NCI-H1436 treated with DMSO at 0.1 percent for 48 hours (cell line): ENCODE data around the gene IL17B.
A peak's percentile ranks its signal among the peaks of the same experiment; 100 is the strongest.

Experiments
- DNase-seq: peaks from one replicate; lab custom pipeline; 2025; lab: John Stamatoyannopoulos, UW

Gene IL17B, protein sequence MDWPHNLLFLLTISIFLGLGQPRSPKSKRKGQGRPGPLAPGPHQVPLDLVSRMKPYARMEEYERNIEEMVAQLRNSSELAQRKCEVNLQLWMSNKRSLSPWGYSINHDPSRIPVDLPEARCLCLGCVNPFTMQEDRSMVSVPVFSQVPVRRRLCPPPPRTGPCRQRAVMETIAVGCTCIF

DNA sequence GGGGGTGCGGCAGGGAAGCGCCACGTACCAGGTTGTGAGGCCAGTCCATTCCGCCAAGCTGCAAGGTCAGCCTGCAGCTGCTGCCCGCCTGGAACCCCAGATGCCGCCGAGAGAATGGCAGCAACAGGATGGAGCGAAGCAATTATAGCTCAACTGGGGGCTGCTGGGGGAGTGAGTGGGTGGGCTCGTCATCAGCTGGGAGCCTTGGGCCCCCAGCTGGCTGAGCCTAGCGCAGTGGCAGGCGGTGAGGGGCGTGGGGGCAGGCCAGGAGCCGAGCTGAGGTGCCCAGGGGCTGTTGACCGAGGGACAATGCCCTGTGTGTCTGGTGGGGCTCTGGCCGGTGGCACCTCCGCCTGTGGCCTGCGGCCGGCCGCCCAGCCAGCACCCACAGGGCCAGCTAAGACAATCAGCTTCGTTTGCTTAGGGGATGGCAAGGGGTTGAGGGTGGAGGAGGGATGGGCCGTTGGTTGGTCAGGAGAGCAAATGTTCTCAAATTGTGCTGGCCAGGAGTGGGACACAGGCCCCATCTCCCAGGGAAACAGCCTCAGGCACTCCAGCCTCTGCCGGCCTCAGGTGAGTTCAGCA lies at the start of gene IL17B:
Gene IL17B (minus strand): TSS at position 116 of the 585 bp plus-strand sequence. CDS start 67 bp downstream, at position 49.
- DNase-seq = no peak

DNA sequence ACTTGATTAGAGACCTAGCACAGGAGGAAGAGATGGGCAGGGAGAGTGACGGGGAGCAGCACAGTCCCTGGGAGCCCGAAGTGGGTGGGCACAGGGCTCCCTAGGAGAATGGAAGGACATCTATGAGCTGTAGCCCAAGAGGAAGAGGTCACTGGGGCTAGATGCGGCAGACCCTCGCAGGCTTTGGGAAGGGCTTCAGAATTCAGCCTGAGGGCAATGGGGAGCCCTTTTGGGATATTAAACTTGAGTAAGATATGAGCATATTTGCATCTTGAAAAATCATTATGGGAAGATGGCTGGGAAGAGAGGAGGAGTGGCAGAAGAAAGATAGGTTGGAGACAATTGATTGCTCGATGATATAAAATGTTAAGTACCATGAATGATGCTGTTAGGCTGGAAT lies 48.9 kb upstream of the IL17B start:
- no peak for DNase-seq

DNA sequence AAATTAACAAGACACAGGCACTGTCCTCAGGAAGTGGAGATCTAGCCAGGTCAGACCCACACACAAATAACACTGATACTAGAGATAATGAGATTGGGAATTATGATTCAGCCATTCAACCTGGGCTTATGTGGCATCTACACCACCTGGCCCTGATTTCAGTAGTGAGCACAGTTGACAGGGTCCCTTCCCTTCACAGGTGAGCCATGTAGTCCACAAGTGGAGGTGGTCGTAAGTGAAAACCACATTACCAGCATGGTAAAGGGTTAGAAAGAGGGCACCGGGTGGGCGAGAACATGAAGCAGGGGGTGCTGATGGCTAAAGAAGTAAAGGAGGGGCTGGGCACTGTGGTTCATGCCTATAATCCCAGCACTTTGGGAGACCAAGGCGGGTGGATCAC lies 48.3 kb upstream of the IL17B start:
- DNase-seq = no peak

DNA sequence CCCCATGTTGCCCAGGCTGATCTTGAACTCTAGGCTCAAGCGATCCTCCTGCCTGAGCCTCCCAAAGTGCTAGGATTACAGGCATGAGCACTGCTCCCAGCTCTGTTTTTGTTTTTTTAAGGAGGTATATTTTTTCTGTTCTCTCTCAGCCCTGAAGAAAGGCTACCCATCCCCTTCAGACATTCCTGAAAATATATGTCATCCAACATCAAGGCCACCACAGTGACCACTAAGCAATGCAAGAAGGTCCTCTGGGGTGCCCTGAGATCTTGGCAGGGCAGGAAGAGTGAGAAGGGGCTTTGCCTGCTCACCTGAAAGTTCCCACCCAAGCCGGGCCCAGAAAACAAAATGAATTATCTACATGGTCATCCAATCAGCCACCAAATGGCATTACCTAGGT lies 47.8 kb upstream of the IL17B start:
- no peak for DNase-seq

DNA sequence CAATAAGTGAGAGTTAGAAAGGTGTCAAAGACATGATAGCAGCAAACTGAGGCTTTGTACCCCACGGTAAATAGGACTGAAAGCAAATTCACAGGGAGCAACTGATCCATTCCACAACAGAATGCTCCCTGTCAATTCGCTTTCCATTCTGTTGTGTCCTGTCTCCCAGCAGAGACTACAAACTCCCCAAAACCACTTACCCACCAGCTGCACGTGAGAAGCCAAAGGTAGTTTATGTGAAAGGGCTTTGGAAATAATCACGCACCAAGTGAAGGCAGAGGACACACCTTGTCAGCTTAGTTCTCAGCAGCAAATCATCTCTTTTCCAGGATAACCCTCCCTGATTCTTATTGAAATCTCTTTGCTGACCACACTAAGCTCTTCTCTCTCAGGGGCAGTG lies 46.6 kb upstream of the IL17B start:
- DNase-seq = no peak

DNA sequence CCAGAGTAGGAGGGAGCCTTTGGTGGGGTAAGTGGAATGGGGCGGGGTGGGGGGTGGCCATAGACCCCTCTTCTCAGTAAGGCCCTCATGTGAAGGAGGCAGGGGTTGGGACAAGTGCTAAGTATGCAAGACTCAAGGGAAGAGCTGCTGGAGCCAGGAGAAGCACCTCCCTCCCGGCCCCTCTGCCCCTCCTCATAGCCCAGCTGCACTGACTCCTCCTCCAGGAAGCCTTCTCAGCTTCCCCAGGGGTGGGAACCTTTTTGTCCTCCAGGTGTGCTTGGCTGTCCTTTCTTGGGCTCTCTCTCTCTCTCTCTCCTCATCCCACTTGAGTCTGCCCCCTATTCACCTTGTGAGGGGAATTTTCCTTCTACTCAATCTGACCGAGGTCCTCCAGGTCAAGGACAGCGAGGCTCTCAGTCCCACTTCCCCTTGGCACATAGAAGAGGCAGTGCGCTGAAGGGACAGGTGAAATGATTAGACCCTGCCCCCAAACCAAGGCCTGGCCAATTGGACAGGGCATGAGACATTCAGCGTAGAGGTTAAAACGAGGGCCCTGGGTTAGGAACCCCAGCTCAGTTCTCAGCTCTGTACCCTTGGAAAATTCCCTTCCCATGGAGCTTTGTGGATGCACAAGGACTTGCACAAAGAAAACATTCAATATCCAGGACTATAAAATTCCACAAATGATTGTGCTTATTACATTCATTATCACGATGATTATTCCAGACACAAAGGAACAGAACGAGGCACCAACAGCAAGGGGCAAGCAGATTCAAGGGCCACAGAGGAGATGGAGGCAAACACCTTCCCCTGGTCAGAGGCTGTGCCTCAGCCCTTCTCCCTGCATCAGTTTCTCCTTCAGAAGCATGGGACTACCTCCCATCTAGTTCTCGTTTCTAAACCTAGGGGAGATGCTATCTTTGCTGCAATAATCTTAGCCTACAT lies 45.6 kb upstream of the IL17B start:
- DNase-seq = no peak

DNA sequence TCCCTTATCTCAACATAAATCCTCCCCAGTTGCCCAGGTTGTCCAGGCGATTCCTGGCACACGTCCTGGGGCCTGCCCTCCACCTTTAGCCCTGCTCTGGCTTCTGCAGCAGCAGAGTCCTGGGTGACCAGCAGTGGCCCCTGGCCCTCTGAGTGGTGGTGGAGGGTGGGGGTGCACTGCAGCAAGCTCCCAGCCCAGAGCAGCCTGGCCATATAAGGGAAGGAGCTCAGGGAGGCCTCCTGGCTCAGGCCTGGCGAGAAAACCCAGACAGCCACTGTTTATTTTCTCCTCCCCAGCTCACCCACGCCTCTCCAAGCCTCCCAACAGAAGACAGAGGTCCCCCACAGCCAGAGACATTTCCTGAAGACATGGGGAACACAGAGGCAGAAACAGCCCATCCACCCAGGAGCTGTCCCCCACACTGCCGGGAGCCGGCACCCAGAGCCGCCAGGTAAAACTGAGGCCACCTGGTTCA lies 44.7 kb upstream of the IL17B start:
- DNase-seq = no peak

DNA sequence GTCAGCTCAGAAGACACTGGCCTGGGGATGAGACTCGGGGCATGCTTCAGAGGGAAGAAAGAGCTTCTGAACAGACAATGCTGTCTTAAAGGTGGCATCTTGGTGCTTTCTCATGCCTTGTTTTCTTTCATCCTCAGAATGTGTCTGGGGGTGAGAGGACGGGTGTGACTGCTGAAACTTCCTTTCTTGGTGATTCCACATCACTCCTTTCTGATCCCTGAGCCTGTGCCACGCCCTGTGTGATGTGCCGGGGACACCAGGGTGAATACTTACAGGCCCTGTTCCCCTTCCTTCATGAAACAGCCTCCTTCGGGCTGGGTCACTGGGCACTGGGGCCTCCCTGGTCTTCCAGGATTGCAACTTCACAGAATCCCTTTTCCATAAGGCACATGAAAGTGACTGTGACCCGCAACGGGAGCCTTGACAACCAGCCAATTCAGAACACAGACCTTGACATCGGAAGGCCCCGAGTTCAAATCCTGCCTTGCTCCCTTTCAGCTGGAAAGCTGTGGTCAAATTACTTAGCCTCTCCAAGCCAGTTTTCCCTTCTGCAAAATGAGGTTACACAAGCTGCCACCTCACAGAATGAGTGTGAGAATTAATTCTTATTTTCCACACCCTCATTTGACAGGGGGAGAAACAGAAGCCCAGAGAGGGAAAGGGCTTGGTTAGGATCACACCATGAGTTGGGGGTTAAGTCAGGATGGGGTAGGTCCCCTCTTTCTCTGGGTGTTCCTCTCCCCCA lies 44.1 kb upstream of the IL17B start:
- DNase-seq = no peak

DNA sequence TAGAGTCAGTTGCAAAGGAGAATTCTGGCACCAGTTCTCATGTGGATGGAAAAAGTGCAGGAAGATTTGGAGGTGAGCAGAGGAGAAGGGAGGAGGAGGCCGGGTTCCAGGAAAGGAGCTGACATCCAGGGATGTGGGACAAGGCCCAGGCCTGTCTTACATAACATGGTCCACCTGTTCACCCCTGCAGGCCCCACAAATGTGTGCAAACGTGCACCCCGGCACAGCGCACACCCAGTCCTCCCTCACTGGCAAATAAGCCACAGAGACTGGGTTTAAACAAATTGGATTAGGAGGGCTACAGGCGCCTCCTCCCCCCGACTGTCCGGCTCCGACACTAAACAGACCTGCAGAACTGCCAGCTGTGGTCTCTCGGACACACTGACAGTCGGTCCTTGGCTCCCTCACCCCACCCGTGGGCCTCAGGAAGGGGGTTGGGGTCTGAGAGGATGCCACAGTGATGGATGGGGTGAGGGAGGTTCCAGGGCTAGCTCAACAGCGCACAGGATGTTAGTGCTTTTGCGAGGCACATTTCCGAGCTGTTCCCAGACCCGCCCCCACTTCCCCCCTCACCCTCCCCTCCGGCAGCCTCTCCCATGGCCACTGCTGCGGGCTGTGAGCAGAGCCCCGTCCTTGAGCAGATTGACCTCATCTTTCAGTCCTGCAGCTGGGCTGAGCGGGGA lies 43.4 kb upstream of the IL17B start:
- DNase-seq = no peak

DNA sequence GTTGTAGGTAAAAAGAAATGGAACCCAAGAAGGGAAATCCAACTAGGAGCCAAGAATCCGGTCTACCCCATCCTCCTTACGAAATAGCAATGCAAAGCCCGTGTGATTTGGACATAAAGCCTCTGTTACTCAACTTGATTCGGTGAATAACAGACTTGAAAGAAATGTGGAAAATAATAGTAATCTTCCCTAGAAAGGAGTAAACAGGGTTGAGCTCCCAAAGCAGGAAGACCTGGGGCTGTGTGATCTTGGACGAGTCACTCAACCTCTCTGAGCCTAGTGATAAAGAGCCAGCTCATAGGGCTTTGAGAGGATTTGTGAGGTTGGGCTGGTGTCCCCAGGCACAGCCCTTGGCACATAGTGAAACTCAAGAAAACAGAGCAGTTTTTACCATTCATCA lies 42.7 kb upstream of the IL17B start:
- DNase-seq = no peak

DNA sequence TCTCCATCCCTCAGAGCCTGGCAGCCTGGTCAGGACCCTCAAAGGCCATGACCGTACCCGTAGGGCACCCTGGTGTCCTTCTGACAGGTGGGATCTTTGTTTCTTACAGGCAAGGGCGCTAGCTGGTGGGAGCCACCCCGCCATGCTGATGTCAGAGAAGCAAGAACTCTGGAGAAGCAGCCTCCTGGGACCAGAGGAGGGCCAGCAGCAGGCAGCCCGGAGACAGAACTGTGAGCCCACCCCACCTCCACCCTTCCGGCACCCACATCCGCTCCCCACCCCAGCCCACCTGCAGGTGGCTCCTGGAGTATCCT lies 42.2 kb upstream of the IL17B start:
- DNase-seq = no peak

DNA sequence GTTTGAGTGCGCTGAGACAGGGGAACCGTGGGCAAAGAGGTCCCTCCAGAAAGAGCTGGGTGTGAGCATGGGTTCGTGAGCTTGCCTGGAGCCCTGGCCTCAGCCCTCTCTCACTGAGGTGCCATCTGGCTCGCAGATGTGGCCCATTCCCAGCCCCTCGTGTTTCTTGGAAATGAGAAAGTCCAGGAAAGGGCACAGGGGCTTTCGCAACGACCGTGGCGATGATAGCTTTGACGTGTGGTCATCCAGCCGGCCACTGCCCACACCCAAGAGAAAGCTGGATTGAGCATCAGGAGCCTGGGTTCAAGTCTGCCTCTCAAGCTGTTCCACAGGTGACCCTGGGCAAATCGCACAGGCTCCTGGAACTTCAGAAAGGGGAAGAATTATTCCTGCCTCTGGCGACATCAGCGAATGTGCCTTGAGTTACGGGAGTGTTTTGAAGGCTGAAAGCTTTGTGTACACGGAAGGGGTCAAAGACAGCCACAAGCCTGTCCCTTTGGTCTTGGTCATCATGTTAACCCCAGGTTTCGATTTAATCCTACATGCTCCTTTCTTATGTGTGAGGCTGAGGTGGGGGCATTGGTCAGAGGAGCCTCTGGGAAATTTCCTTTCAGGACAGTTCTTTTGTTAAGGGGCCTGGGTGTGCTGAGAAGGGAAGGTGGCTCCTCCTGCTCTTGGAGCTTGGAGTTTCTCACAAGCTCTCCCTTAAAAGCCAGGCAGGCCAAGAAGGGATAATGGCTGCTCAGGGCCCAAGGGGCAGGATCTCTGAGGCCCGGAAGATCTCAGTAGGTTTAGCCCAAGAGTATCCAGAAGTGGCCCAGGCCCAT lies 41.7 kb upstream of the IL17B start:
- no peak for DNase-seq

DNA sequence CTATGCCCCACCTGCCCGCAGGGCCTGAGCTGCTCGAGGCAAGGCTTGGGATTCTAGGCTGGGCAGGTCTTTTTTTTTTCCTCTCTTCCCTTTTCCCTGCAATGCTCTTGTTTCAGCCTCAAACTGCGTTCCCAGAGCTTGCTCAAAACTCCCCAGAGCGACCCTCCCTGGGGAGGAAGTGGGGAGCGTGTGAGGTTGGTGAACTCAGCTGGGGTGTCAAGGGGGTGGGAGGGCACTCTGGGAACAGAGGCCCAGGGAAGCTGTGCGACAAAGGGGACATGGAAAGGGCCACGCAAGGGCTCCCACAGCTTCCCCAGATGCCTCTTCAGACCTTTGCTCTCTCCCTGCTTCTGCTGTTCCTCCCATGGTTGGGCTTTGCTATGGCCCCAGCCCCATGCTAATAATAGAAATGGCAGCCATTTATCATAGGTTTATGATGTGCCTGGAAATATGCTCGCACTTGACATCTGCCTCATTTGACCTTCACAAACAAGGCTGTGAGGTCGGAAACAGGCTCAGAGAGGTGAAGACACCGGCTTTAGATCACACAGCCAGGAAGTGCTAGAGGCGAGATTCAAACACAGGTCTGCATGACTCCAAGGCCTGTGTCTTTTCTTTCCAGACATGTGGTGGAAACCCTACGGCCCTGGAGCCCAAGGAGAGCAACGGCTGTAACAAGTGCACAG lies 40.9 kb upstream of the IL17B start:
- DNase-seq = no peak

DNA sequence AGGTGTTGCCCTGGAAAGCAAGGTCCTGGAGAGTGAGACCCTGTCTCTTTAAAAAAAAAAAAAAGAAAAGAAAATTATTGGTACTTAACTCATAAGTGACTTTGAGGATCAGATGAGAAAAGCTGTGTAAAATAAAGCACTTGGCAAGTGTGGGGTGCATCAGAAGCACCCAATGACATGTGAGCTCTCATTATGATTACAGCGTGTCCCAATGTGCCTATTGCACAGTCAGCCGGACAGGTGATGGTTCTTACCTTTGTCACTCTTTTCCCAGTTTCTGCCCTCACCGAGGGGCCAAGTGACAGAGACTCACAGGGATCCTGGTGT lies 40.4 kb upstream of the IL17B start:
- DNase-seq = peak; percentile 9

DNA sequence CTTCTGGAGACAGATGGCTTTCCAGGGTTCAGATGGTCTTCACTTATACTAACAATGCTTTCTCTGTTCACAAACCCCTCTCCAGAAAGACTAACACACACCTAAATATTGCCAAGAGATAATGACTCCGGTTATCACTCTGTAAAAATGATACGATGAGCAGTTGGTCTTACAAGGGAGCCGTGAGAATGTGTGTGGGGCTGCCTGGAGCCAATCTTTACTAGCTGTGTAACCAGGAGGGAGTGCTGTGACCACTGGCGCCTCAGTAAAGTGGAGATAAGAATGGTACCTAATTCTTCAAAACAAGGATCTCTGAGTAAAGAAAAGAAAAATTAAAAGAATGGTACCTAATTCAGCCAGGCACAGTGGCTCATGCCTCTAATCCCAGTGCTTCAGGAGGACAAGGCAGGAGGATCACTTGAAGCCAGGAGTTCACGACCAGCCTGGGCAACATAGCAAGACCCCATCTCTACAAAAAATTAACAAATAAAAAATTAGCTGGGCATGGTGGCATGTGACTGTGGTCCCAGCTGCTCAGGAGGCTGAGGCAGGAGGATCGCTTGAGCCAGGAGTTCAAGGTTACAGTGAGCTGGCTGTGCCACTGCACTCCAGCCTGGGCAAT lies 39.9 kb upstream of the IL17B start:
- no peak for DNase-seq

DNA sequence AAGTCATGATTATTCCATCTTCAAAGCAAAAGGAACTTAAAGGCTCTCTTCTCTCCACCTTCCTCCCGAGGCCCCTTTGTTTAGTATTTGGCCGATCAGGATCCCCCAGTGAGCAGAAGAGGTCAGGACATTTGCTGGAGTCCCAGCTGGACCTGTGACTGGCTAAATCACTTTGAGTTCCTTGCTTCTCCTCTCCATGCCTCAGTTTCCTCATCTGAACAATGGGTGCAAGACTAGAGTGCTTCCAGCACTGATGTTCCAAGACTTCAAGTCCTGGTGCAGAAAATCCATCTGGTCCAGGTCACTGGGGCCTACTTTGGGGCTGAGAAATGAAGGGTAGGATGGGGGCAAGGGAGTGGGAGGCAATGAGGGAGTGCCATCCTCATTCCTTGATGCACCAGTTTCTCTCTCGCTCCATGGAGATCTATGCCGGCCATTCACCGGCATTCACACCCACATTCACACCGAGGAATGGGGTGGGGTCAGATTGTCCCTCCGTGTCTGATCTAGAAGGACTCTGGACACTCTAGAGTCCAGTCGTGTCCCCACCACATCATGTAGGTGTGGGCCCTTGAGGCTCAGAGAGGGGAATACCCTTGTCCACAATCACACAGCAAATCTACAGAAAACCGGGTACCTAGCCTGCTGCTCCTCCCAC lies 38.7 kb upstream of the IL17B start:
- DNase-seq = no peak

DNA sequence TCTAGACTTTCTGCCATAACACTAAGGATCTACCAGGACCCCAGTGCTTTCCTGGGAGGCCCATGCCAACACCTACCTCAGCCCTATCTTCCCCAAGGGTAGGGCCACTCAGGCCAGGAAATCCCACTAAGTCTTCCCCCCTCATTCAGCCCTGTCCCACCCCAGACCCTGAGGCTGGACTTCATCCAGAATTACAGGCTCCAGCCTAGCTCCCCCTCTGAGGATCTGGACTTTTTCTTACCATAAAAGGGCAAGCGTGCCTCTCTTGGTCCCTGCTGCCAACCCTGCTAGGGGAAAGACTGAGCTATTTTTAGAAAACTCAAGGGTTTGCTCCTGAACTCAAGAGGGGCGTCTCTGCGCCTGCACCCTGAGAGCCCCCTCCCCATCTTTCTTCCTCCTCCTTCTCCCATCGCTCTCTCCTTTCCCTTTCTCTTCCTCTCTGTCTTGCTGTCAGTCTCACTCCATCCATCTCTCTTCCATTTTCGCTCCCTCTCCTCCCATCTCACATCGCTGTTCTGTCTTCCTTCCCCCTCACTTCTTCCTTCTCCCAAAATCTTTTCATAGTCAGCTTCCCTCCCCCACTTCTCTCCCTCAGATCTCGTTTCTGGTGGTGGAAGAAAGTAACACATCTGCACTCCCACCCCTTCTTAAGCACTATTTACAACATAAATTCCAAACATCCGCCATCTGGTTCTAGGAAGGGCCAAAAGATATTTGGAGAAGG lies 38.1 kb upstream of the IL17B start:
- DNase-seq = no peak

DNA sequence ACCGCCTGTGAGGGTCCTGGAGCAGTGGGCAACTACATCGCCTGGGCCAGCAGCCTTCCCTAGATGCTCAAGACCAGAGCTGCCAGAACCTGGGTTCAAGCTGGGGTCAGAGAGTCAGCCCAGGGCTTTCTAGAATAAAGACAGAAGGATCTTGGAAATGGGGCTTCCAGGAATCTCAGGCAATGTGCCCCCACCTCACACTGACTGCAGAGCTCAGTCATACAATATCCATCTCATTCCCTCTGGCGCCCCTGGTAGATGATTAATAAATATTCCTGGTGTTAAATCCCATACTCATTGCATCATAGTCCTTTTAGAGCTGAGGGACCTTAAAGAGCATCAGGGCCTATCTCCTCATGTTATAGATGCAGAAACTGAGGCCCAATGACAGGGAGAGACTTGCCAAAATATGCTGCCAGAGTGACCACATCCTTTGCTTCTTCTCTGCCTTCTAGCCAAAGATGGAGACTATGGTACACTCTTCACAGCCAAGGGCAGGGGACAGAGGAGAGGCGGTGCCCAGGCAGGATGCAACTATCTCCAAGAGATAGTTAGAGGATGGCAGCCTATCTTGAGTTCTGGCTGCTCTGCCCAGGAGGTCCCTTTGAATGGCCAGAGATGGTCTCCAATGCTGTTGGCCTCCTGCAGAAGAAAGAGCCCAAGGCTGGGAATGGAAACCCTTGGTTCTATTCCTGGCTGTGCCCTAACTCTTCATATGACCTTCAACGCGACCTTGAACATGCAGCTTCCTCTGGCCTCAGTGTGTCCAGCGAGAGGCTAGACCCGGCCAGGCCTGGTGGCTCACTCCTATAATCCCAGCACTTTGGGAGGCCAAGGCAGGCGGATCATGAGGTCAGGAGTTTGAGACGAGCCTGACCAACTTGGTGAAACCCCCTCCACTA lies 36.2 kb upstream of the IL17B start:
- DNase-seq = no peak
